Measurements from ENCODE around the gene CR1L. TPM values are rescaled to one million over a fixed set of nuclear protein-coding genes. Genes with fewer than 3 reads are reported as not detected.

Gene CR1L
- total and polyA plus RNA-seq, 9 of the 15 experiments (the other 6 are each of a cell fraction or from before 2014, with no cell fraction given) = 10.1 to 74.8 (median 34.3) TPM

GRCh38 chr1:207627496-207627895, 17.4 kb upstream of the CR1L start (continued):
- peak; percentile 19; the same call in 1 of the 2 replicates for TF ChIP-seq ZNF592 (IDR thresholded peaks at IDR 0.05)
- TF ChIP-seq AFF4 (CRISPR knock-in tag; IDR thresholded peaks at IDR 0.05) = no peak
- TF ChIP-seq ZNF740 (CRISPR knock-in tag; IDR thresholded peaks at IDR 0.05) = no peak
- peak in 1 of 2 experiments; percentile 69; a peak in 2 of 4 replicates for TF ChIP-seq ZNF740 (tag; IDR thresholded peaks at IDR 0.05)
- TF ChIP-seq, protein P1, sequence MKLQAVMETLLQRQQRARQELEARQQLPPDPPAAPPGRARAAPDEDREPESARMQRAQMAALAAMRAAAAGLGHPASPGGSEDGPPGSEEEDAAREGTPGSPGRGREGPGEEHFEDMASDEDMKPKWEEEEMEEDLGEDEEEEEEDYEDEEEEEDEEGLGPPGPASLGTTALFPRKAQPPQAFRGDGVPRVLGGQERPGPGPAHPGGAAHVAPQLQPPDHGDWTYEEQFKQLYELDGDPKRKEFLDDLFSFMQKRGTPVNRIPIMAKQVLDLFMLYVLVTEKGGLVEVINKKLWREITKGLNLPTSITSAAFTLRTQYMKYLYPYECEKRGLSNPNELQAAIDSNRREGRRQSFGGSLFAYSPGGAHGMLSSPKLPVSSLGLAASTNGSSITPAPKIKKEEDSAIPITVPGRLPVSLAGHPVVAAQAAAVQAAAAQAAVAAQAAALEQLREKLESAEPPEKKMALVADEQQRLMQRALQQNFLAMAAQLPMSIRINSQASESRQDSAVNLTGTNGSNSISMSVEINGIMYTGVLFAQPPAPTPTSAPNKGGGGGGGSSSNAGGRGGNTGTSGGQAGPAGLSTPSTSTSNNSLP (IDR thresholded peaks at IDR 0.05; ENCODE audit: borderline replicate concordance, low read depth, low read length) = no peak
- TF ChIP-seq FOXP4 (CRISPR knock-in tag; IDR thresholded peaks at IDR 0.05; ENCODE audit: borderline replicate concordance) = no peak
- no peak for TF ChIP-seq NR4A1 (CRISPR knock-in tag; IDR thresholded peaks at IDR 0.05)
- peak; percentile 45; the same call in 1 of the 2 replicates for TF ChIP-seq NR4A1 (tag; IDR thresholded peaks at IDR 0.05)
- no peak for TF ChIP-seq KLF16 (IDR thresholded peaks at IDR 0.05)
- peak; percentile 3; the same call in 1 of the 2 replicates for TF ChIP-seq ZNF175 (CRISPR knock-in tag; IDR thresholded peaks at IDR 0.05; ENCODE audit: low read depth)
- no peak for TF ChIP-seq GABPB2 (CRISPR knock-in tag; conservative IDR thresholded peaks at IDR 0.05)

Data from K562 (cell line).